HG02973 (cell line): ENCODE measurements around the gene MAPK9.

Experiments
- ATAC-seq: cut with Tn5 transposase; IDR thresholded peaks from one replicate; pipeline ENCODE4 v1.9.1; 2021; ENCODE audit warnings: moderate library complexity; ENCODE audit not compliant: unreplicated experiment

MAPK9 gene

DNA sequence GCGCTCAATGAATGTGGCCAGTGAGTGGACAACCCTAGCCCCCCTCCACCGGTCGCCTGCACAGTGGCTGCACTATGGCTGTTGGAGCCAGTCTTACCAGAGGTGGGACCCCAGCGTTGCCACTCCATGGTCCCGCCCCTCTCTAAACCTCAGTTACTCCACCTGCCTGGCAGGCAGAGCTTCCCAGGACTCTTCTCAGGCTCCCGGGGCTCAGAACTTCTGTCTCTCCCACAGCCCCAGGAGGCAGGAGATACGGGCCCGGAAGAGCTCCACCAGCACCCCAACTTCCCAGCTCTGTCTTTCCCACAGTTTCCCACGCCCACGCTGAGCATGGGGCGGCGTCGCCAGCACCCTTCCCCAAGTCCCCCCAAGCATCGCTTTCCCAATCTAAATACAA is 83.8 kb downstream of the MAPK9 start:
- ATAC-seq = no peak

DNA sequence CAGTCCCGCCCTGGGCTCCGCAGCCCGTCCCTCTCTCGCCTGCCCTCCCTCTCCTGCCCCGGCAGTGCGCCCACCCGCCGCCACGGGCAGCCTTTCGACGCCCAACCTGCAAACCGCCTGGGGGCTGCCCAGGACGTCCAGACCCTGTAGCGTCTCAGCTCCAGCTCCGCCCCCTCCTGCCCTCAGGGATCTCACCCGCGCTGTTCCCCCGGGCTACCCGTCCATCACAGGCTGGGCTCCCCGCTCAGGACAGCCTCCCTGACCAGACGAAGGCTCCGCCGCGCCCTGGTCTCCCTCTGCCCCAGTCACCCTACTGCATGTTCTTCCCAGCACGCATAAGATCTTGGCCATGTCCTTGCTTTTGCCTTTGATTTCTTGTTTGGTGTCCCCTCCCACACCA is 84.3 kb downstream of the MAPK9 start:
- no peak for ATAC-seq

DNA sequence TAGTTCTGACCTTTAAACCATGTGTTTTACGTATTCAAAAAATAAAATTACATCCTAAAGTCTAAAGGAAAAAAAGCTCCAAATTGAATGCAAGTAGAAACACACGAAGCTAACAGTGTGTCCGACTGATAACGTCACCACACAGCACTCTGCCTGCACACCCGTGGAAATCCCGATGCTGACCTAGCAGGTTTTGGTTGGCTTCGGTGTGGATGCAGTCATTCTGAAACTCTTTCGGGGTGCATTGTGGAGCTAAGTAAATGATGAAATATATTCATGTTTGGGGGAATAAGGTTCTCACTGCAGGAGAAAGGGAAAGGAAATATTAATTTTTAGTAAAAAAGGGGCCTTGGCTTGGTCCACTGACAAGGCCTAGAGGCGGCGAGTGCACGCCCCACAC is 84.9 kb downstream of the MAPK9 start:
- no peak for ATAC-seq

DNA sequence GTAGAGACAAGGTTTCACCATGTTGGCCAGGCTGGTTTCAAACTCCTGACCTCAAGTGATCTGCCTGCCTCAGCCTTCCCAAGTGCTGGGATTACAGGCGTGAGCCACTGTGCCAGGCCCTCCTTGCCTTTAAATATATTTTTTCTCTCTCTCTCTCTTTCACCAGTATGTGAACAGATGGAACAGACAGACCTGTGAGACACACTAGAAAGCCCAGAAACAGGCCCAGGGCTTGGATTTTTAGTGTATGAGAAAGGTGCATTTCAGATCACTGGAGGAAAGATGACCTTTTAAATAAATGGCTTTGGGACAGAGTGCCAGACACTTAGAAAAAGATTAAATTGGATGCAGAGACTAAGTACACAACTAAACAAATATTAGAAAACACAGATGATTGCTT is 86.0 kb downstream of the MAPK9 start:
- ATAC-seq = no peak

DNA sequence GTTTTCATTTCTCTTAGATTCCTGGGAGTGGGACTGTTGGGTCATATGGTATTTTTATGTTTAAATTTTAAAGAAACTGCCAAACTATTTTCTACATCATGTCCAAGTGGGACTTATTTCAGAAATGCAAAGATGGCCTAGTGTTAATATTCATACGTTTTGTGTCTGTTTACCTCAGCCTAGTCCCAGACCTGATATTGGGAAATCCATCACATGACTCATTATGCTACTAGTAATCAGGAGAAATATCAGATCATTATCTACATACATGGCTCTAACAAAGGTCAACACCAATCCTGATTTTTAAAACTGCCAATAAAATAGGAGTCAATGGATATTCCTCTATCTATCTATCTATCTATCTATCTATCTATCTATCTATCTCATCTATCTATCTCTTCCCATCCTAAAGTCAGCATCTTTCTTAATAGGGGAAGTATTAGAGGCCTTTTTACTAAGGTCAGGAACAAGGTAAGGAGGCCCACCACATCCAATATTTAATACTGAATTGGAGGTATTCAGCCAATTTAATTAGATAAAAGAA is 87.5 kb downstream of the MAPK9 start:
- ATAC-seq = no peak

DNA sequence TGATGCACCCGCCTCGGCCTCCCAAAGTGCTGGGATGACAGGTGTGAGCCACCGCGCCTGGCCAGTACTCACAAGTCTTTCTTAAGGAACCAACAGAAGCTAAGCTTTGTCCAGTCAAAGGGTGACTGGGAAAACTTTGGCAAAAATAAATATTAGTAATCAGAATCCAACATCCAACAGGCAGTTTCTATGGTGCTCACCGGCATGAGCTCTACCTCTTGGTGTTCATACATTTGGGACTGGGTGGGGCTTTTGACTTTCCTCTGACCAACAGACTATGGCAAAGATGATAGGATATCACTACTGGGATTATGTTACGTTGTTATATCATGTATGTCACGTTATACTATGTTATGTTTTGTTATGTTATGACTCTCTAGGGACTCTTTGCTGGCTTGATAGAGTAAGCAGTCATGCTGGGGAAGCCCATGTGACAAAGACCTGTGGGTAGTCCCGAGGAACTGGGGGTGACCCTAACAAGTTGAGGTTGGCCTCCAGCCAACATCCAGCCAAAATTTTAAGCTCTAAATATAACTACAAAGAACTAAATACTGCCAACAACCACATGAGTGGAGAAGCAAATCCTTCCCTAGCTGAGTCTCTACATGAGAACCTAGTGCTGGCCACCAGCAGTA is 88.8 kb downstream of the MAPK9 start:
- ATAC-seq = no peak

DNA sequence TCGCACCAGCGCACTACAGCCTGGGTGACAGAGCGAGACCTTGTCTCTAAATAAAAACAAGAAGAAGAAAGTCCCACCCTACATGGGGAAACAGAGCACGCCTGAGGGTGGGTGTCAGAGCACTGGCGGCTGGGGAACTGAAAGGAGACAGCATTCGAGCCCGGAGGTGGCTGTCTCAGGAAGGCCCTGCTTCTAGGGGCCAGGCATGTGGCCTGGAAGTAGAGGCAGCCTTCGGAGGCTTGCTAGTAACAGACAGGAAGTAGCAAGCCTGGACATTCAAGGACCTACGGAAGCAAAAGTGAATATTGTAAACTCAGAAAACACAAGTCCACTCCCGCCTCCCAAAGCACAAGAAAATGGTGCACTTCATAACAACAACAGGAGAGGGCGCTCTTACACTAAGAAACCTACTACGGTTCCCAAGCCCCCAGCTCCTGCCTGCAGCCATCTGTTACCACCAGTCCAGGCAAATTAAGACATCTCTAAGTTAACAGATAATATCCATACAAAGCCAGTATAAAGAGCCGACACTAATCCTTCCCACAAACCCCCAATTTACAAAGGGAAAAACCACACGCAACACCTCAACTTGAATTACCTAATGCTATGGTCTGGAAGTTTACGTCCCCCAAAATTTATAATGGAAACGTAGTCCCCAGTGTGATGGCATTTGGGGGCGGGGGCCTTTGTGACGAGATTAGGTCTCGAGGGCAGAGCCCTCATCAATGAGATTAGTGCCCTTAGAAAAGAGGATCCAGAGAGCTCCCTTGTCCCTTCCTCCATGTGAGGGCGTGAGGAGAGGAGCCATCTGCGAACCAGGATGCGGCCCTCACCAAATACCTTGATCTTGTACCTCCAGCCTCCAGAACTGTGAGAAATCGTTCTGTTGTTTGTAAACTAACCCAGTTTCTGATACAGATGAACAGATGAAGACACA is 90.6 kb downstream of the MAPK9 start:
- ATAC-seq = no peak

DNA sequence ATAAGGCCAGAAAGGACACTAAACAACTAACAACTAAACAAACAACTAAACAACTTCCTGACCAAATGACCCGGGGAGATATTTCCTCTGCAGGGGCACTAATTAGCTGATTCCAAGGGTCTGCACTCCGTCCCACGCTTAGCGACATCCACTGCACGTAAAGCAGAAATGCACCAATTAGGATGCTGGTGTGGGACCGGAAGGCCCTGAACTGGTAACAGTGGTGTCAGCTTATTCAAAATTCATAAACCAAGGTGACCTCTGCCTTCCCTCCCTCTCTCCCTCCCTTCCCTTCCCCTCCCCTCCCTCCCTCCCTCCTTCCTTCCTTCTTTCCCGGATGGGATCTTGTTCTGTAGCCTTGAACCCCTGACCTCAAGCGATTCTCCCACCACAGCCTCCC is 92.5 kb downstream of the MAPK9 start:
- ATAC-seq = no peak

DNA sequence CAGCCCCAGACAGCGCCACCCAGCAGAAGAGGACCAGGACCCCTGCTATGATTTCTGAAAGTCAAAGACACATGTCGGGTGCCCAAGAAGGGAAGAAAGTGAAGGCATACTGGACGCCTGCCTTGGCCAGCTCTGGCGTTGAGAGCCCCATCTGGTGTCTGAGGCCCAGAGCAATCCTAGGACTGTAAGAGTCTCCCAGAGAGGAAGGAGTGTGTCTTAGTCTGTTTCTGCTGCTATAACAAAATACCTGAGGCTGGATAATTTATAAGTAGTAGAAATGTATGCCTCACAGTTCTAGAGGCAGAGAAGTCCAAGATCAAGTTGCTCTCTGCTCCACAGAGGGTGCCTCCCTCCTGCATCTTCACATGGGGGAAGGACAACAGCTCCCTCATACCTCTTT is 93.7 kb downstream of the MAPK9 start:
- no peak for ATAC-seq

DNA sequence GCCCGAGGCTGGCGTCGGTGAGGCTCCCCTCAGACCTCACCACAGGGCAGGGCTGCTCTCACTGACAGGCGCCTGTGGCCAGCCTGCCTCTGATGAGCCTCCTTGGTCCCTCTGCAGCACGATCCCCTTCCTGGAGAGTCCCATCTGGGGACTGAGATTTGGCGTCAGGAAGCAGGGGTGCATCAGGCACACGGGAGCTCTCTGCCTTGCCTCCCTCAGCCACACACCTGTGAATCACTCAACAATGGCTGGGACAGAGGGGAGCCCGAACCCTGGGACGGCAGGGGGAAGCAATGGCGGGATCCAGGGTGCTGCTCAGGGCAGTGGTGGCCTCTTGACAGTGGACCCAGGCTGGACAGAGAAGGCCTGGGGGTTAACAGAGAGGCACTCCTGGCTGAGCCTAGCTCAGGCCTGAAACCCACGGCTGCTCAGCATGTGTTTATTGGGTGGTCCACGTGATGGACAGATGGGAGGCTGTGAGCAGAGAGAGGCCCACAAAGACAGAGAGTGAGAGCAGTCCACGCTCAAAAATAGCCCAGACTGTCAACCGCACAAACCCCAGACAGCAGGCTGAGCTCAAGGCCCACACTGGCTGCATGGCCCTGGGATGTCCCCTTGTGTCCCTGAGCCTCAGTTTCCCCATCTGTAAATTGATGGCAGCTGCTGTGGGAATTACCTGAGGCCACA is 94.7 kb downstream of the MAPK9 start:
- ATAC-seq = no peak

DNA sequence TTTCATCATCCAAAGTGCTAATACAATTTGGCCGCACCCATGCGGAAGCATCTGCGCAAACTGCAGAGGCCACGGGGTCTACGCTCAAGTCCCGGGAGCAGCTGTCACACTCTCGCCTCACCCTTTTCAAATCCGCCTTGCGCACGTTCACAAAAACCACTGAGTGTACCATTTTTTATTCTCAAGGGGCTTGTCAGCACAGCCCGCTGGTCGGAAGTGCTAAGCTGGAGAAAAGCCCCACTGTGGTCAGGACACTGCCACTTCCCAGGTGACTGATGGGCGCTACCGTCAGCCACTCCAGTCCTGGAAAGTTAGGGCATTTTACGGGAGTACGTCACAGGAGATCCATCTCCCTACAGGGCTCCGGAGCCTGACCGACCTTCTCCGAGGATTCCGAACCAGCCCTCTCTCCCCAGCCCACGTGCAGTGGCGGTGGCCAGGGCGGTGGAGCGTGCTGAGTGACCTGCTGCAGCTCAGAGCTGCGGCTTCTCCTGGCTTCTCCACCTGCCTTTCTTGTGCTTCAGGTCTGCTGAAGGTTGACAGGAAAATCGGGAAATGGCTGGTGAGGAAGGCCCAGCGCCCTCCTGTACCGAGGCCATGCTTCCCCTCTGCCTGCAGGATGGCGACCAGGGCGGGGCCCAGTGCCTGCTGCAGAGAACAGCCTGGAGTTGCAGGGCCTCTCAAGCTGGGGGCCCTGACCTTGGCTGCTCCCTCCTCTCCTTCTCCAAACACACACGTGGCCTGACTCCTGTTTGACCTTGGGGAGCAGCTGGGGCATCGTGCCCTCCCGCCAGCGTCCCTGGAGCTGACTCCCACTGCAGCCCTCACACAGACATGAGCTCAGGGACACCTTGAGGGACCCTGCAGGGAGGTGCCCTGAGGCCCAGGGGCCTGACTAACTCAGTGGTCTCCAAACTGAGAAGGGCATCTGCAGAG is 97.2 kb downstream of the MAPK9 start:
- no peak for ATAC-seq

DNA sequence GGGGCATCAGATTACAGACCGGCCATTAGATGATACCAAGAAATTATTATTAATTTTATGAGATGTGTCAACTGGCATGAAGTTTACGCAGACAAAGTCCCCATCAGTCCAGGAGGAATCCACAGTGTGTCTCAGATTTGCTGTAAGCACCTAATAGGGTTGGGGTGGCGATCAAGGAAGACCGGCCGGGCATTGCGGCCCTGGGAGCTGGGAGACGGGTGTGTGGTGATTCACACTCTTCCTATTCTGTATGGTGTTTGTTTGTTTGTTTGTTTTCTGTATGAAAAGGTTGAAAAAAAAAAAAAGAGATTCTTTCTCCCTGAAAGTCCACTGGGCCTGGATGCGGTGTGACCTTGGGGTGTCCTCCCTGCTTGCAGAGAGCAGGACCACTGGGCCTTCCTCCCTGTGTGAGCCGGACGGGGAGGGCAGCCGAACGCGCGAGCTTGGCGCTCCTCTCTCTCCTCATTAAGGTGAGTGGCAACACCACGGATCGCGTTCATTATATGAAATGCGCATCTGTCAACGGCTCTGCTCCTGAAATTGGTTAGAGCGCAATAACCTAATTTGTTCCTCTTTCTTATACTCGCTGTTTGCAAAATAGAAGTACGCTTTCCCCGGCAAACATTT is 98.0 kb downstream of the MAPK9 start:
- no peak for ATAC-seq

DNA sequence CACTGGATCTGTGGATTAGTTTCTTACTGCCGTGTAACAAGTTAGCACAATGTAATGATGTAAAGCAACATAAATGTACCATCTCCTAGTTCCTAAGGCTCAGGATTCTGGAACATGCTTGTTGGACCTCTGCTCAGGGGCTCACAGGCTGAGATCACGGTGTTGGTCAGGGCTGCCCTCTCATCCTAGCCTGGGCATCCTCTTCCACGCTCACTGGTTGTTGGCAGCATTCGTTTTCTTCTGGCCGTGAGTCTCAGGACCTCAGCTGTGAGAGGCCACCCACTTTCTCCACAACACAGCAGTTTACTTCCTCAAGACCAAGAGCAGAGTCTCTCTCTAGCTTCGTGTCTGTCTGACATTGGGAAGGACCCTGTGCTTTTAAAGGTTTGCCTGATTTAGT is 100.2 kb downstream of the MAPK9 start:
- no peak for ATAC-seq

DNA sequence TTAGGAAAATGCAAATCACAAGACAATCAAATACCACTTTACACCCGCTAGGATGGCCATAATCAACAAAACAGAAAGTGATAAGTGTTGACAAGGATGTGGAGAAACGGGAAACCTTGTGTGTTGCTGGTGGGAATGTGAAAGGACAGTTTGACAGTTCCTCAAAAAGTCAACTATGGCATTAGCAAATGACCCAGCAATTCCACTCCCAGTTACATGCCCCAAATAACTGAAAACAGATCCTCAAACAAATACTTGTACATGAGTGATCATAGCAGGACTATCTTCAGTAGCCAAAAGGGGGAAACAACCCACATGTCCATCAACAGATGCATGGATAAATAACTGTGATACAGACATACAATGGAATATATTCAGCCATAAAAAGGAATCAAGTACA is 104.1 kb downstream of the MAPK9 start:
- ATAC-seq = no peak
